ENCODE data around the gene USP32.

USP32 gene

GRCh38 chr17:60159479-60159866 is 232.5 kb downstream of the USP32 start:
- TF ChIP-seq ESRRG (CRISPR knock-in tag; IDR thresholded peaks at IDR 0.05) (no peak), TOX (CRISPR knock-in tag; IDR thresholded peaks at IDR 0.05; ENCODE audit: borderline replicate concordance) (no peak), PATZ1 (CRISPR knock-in tag; IDR thresholded peaks at IDR 0.05; ENCODE audit: borderline replicate concordance) (no peak), ZC3H10 (CRISPR knock-in tag; IDR thresholded peaks at IDR 0.05) (no peak), BACH2 (CRISPR knock-in tag; IDR thresholded peaks at IDR 0.05; ENCODE audit: borderline replicate concordance) (no peak), ZNF8 (CRISPR knock-in tag; IDR thresholded peaks at IDR 0.05) (no peak), ZNF70 (CRISPR knock-in tag; IDR thresholded peaks at IDR 0.05) (no peak), TCF4 (CRISPR knock-in tag; IDR thresholded peaks at IDR 0.05; ENCODE audit: borderline replicate concordance) (no peak), ARNTL (CRISPR knock-in tag; IDR thresholded peaks at IDR 0.05; ENCODE audit: borderline replicate concordance, low read depth) (no peak), CSDC2 (CRISPR knock-in tag; IDR thresholded peaks at IDR 0.05) (no peak), PPARA (CRISPR knock-in tag; IDR thresholded peaks at IDR 0.05; ENCODE audit: borderline replicate concordance) (no peak), ISL1 (CRISPR knock-in tag; IDR thresholded peaks at IDR 0.05) (no peak), TSHZ2 (CRISPR knock-in tag; IDR thresholded peaks at IDR 0.05) (no peak), POU6F1 (CRISPR knock-in tag; IDR thresholded peaks at IDR 0.05; ENCODE audit: borderline replicate concordance, low read depth) (no peak)
- TF ChIP-seq, protein P1, sequence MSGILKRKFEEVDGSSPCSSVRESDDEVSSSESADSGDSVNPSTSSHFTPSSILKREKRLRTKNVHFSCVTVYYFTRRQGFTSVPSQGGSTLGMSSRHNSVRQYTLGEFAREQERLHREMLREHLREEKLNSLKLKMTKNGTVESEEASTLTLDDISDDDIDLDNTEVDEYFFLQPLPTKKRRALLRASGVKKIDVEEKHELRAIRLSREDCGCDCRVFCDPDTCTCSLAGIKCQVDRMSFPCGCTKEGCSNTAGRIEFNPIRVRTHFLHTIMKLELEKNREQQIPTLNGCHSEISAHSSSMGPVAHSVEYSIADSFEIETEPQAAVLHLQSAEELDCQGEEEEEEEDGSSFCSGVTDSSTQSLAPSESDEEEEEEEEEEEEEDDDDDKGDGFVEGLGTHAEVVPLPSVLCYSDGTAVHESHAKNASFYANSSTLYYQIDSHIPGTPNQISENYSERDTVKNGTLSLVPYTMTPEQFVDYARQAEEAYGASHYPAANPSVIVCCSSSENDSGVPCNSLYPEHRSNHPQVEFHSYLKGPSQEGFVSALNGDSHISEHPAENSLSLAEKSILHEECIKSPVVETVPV (CRISPR knock-in tag; IDR thresholded peaks at IDR 0.05), result no peak
- TF ChIP-seq, protein P2, sequence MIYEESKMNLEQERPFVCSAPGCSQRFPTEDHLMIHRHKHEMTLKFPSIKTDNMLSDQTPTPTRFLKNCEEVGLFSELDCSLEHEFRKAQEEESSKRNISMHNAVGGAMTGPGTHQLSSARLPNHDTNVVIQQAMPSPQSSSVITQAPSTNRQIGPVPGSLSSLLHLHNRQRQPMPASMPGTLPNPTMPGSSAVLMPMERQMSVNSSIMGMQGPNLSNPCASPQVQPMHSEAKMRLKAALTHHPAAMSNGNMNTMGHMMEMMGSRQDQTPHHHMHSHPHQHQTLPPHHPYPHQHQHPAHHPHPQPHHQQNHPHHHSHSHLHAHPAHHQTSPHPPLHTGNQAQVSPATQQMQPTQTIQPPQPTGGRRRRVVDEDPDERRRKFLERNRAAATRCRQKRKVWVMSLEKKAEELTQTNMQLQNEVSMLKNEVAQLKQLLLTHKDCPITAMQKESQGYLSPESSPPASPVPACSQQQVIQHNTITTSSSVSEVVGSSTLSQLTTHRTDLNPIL (CRISPR knock-in tag; IDR thresholded peaks at IDR 0.05; ENCODE audit: low read depth), result no peak
- no peak for ATAC-seq

DNA sequence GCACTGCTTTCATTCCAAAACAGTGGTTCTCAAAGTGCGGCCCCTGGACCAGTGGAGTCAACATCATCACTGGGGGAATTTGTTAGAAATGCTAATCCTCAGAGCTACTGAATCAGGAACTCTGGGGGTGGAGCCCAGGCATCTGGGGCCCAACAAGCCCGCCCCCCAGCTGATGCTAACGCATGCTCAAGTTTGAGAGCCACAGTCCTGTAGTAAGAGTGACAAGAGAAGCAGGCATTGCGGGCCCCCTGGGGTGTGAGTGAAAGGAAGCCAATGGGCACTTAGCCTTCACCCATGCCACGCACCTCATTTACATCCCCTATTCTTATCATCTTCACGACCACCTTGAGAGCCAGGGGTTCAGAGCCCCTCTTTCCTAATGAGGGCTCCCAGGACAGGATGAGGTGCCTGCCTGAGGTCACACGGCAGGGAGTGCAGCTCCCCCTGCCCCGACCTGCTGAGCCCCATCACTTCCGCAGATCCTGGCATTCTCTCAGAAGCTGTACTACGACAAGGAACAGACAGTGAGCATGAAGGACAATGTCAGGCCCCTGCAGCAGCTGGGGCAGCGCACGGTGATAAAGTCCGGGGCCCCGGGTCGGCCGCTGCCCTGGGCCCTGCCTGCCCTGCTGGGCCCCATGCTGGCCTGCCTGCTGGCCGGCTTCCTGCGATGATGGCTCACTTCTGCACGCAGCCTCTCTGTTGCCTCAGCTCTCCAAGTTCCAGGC is 233.0 kb downstream of the USP32 start:
- ATAC-seq, result no peak
- TF ChIP-seq ZNF70 (CRISPR knock-in tag; IDR thresholded peaks at IDR 0.05), result no peak
- TF ChIP-seq ARNTL (CRISPR knock-in tag; IDR thresholded peaks at IDR 0.05; ENCODE audit: borderline replicate concordance, low read depth), result no peak
- TF ChIP-seq PATZ1 (CRISPR knock-in tag; IDR thresholded peaks at IDR 0.05; ENCODE audit: borderline replicate concordance), result no peak
- no peak for TF ChIP-seq ZC3H10 (CRISPR knock-in tag; IDR thresholded peaks at IDR 0.05)
- no peak for TF ChIP-seq ESRRG (CRISPR knock-in tag; IDR thresholded peaks at IDR 0.05)
- no peak for TF ChIP-seq ZFP30 (CRISPR knock-in tag; IDR thresholded peaks at IDR 0.05)
- TF ChIP-seq, protein P1 (CRISPR knock-in tag; IDR thresholded peaks at IDR 0.05), result no peak
- TF ChIP-seq ZNF8 (CRISPR knock-in tag; IDR thresholded peaks at IDR 0.05), result no peak
